GM19035 (cell line): ENCODE measurements around the gene PDE5A.

Source experiments
- ATAC-seq: cut with Tn5 transposase; IDR thresholded peaks from one replicate; pipeline ENCODE4 v1.9.1; 2021; ENCODE audit not compliant: unreplicated experiment

PDE5A gene

DNA sequence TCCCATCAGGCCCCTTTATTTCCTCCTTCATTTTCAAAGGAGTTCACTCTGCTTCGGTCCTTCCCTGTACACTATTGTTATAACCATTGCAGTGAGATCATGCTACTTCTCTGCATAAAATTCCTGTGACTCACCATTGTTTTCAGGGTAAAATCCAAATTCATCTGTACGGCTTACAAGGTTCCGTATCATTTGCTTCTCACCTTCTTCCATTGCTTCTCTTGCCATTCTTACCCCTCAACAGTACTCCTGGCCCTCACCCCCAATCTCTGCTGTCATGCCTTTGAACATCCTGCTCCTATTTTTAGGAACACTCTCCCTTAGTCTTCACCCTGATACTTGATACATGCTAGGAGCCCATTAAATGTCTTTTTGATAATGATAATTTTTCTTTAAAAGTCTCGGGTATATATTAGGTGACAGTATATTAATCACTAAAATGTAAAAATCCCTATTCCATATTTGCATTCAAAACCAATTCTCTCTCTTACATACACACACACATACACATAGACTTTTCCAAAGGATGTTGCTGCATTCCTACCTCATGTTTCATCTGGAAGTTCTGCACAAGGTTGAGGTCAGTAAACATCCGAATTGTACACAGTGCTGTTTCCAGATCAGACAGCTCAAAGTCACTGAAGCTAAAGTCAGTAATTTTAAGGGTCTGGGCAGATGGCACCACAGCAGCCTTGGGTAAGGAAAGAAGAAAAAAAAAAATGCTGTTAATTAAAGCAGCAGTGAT is 103.4 kb downstream of the PDE5A start:
- no peak for ATAC-seq

DNA sequence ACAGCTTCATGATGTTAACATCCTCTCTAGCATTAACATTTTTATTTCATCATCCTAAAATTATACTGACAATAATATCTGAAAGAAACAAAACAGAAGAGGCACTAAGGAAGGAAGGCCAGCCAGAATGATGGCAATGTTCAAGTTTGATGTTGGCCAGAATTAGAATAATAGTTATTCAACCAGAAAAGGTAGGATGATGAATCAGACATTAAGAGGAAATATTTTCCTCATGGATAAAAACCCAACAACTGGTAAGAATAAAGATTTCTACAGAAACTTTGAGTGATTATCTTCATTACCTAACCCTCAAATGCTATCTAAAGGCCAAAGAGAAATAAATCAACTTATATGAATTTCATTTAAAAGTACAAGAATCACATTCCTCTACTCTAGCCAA is 105.2 kb downstream of the PDE5A start:
- no peak for ATAC-seq

DNA sequence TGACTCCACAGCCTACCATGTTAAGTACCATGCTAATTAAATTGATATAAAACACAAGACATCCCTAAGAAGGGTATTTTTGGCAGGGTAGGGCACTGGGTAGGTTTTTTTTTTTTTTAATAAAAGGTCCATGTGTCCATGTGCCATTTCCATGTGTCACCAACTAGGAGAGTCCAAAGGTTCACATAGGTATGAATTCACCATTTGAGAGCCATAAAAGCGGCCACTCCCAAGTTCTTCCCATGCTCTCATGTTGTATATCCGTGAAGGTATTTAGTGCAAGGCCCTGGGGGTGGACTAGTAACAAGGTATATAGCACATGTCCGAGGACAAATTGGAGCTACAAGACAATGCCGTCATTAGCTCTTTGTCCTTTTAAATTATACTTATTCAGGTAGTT is 107.3 kb downstream of the PDE5A start:
- no peak for ATAC-seq

DNA sequence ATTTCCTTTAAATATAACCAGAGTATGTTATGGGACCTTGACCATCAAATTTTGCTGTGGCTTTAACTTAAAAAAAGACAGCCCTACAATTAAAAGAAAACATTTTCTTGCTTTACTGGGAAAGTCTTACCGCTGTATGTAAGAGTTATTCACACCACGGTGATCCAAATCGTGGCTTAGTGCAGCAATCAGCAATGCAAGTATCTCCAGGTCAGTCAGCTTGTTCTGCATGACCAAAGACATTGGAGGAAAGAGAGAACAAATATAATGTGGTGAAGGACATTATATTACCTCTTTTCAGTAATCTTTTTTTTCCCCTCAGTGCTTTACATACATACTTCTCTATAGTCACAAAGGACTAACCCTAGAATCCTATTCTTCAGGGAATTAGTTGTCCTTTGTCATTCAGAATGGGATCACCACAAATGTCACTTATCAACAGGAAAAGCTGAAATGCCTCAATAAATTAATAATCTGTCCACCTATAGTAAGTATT is 109.6 kb downstream of the PDE5A start:
- ATAC-seq, result no peak

DNA sequence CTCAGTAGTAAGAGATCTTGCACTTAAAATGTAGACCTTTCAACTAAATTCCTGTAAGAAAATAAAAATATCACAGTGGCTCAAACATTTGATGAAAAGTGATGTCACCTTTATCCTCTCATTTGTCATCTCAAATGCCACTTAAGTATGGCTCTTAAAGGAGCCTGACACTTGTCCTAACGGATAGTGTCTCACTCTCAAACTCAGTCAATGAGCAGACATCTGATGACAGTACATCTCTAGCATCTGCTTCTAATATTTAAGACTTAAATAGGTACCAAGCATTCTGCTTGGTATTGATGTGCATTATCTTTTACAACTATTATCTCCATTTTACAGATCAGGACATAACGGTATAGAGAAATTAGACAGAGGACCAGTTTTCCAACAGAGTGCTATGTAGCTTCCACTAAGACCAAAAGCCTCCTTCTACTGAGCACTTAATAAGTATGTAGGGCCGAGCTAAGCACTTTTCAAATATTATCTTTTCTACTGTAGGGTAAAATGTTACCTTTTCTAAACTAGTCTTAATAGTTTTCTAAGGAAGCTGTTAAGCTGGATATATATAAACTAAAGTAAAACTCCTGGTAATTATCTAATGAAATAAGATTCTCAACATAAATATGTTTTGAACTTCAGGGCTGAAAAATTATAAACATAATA is 110.2 kb downstream of the PDE5A start:
- no peak for ATAC-seq

DNA sequence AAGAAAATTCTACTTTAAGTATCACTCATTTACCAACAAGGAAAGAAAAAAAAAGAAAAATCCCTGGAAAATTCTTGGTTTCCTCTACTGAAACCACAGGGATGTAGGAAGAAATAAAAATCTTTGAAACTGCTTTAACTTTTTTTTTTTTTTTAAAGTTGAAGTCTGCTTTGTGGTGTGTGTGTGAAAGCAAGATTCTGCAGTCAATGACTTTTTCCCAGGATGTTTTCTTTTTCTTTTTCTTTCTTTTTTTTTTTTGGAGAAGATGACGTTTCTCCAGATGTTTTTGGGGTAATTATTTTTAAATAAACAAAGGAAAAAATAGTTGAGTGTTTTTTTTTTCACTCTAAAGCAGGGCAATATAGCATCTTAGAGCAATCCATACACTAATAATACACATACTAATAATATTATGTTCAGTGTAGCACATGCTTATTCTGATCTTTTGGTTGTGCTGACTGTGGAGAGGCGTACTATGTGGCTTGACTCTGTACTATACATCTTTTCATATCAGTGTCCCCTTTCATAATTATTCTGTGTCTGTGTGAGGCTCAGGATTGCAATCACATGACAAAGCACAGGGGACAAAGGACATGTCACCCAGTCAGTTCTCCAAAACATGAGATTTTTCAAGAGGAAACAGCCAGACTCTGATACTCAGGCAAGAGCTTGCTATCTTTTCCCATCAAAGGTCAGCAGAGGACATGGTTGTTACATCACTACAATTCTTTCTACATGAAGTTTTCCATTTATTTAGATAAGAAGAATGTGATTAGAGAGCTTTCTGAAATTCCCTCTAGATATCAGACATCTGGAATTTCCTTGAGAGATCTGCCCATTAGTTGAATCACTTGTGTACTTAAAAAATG is 111.0 kb downstream of the PDE5A start:
- ATAC-seq, result no peak

DNA sequence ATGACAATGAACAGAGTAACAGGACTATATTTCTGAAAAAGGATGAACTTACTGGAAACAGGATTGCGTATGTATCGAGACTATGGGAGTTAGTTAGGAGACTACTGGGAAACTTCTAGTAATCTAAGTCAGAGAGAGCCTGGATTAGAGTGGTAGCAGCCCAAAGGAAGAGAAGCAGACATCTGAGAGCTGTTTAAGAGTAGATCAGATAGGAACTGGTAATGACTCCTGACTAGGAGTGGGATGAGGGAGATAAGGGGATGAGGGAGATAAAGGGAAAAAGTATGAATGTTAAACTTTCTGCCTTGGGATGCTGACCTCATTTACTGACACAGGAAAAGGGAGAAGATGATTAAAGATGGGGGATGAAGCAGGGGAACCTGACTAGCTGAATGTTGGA is 116.2 kb downstream of the PDE5A start:
- ATAC-seq, result no peak

DNA sequence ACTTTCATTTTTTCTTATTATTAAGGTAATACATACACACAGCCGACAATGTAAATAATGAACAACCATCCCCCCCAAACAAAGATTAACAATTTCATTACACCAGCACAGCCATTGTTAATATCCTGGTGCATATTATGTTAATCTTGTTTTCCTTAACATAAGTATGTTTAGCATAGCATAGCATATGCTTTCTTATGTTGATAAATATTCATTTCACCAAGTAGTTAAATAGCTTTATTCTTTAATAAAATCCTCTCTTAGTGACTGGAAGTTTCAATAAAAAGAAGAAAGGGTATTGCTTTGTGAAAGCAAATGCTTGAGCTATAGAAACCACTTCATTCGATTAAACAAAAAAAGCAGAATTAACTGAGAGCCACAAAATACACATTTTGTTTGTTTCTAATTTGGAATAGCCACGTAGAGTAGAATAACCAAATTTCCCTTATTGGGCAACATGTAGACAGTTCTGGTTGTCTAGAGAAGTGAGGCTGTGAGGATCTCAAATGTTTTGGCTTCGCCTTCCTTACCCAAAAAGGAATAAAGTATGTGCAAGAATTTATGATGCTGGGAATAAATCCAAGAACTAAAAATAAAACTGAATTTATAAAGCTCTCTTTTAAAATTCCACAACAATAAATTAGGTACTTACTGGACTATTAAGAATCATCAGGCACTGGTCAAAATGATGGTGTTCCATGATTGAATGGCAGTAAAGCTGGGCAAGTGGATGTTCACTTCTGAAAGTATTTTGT is 118.0 kb downstream of the PDE5A start:
- no peak for ATAC-seq

DNA sequence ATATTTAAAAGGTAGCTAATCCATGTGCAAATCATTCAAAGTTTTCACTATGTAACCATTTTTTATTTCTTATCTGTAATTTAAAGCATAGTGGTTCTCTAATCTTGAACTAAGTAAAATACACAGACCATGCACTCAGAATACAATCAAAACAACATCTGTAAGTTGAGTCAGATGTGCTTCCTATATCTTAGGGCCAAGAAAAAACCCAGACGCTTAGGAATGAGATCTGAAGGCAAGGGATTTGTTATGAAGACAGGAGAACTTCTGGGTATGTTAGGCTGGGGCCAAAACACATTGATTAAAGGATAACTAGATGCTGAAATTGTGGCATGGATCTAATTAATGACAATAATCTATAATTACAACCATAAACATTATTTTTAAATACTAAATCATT is 120.3 kb downstream of the PDE5A start:
- ATAC-seq, result no peak

DNA sequence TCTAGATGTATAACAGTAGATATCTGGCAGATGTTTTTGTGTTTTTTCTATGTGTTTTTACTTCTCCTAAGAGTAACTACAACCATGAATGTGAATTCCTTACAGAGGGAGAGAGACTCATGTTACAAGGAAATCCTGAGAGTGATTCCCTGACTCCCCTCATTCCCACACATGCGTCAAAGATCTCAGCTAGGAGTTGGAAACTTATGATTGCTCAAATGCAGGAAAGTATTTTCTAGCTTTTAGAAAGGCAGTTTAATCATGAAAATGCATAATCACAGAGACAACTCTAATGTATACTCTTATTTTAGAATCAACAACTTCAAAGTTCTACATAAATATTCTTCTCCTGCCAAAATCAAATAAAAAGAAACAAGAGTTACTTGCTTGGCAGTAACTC is 121.8 kb downstream of the PDE5A start:
- no peak for ATAC-seq

DNA sequence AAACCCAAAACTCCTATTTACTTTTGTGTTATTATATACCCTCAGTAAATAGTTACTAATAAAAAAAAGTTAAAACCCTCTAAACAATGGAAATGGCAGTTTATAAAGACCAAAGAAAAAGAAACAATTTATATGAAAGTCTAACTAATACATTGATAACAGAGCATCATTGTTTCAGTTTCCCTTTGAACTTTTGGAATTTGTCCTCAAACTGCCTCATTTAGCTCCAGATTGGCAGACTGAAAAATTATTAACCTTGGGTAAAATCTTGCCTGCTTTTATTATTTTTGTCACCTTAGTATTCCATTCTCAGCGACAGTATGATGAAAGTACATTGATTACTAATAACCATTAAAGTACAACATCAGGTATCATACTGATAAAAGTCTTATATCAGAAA is 124.0 kb downstream of the PDE5A start:
- ATAC-seq, result no peak

DNA sequence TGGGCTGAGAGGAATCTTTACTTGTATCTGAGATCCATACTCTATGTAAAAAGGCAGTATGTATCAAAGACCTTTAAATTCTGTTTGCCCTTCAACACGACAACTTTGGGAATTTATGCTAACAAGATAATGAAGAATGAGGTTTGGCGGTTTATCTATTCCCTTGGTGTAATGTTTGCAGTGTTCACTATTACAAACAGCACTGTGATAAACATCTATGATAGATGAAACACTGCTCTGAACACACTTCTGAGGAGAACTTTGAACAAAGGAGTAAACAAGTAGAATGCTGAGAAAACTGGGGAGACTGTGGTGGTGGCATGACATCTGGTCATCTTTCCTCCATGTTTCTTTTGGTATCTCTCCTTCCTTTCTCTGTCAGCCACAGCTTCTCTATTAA is 126.9 kb downstream of the PDE5A start:
- ATAC-seq, result no peak

DNA sequence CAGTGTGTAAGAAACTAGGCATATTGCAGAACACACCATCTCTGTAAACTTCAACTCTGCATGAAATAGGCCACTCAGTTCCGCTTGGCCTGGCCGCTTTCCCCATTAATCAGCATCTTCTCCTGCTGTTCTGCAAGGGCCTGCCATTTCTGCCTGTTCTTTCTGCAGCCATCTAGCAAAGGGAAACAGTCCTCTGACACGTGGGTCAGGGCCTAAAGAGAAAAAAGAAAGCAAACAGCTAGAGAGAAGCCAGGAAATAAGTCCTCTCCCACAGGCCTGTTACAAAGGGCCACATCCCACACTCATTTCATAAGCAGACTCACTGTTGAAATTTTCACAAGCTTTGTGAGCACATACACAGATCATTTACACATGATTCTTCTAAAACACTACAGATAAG is 130.1 kb downstream of the PDE5A start:
- no peak for ATAC-seq

DNA sequence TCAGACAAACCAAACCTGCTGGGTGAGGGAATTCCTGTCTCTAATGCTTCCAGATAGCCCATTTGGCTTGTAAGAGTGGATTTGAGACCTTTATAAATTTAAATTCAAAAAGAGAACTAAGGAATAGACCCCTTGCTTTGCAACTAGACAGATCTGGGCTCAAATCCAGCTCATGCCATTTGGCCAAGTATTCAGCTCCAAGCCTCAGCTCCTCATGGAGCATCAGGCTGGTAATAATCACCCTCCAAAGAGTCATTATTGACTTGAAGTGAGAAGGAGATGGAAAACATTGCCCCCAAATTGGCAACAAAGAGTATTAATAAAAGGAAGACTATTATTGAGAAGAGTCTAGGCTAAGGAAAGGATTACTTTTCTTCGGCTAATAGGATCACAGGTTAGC is 134.7 kb downstream of the PDE5A start:
- ATAC-seq, result no peak

DNA sequence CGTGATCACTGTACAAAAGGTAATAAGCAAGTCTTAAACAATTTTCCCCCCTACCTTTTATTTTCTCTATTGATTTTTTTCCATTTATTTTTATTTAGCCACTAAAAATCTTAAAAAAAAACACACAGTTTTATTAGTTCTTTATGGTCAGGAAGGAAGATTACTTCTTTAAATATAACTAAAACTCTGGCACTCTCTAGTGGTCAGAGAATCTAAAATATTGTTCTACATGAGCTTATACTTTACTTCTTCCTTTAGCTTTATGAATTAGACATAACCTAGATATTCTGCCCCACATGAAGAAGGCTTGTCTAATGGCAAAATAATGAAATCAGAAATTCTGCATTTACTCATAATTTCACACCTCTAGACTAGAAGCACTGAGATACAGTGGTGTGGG is 135.2 kb downstream of the PDE5A start:
- no peak for ATAC-seq

DNA sequence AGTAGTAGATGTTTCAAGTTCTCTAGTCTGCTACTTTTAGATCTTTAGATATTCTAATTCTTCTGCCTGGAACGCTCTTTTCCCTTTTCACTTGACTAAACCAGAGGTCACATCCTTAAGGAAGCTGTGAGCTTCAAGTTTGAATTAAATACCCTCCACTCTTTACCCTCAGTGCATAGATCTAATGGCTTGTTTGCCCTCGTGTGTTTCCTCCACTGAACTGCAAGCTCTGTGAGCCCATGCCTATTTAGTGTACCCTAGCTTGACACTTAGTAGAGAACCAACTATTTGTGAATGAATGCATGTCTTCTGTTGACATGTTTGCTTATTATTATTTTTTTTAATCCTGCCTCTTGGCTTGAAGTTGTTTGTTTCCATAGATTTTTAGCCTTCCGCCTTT is 138.3 kb downstream of the PDE5A start:
- no peak for ATAC-seq

DNA sequence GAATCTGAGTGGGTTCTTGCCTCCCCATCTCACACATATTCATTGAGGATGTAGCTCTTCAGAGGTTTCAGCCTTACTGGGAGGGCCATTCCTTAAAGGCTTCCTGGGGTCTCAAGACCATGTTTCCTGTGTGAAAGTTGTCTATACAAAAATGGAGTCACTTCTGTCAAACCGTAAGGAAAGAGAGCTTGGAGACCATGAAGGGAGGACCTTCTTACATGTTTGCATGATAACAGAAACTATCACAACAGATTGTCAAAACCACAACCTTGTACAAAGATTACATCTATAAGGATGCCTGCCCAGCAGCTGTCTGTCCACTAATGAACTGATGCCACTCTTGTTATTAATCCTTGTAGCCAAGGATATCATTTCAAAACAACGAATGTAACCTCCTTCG is 139.3 kb downstream of the PDE5A start:
- no peak for ATAC-seq

DNA sequence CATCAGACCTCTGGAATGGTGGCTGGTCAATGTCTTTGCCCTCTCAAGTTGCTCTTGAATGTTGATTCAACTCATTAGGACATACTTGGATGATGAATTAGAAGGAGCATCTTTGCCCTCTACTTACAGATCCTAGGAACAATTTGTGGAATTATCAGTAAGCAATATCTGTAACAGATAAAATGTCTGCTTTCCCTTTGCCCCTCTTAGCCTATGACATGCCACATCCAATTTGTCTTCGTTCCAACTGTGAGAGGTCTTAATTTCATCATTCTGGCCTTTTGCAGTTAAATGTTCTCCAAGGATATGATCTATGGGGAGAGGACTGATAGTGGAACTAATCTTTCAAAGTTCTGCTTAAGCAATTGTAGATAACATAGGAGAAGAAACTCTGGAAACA is 148.3 kb downstream of the PDE5A start:
- no peak for ATAC-seq

DNA sequence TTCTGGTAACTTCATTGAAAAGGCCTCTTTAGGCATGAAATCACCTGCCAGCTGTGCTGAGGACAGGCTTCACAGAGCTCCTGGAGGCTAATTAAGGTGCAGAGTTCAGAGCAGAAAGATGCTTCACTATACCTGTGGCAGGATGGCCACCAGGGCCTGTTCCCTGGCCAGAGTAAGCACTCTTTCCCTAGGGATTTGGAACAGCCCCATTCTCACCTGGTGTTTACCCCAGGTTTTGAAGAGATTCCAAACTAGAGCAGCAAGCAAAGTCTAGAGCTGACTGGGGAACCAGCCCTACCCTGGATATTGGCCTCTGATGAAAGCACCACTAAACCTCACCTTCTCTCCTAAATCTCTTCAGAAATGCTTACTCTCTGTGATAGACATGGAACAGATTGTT is 148.8 kb downstream of the PDE5A start:
- no peak for ATAC-seq

DNA sequence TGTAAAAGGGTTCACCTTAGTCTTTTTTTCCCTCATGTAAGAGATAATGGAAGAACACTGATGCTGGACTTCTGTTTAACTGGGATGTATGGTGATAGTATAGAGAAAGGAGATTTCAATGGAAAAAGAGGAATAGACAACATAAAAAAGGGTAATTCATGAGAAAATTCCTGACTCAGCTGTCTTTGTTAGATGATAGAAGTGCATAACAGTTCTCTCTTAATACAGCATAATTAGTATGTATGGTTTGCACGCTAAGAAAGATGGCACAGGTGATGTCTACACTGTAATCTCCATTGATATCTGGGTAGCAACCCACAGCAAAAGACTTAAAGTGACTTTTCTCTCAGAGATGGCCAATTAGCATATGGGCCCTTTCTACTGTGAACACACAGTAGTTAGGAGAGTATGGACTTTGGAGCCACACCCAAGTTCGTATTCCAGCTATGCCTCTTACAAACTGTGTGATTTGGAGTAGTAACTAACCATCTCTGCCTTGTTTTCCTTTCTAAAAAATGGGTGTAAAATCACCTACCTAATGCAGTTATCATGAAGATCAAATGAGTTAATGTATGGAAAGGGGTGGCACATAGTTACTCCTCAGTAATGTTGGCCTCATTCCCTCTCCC is 149.3 kb downstream of the PDE5A start:
- ATAC-seq, result no peak
